Osteoblast (primary cell): Measurements from ENCODE around the gene KATNB1. TPM values are rescaled to one million over a fixed set of nuclear protein-coding genes. Genes with fewer than 3 reads are reported as not detected.
A peak's percentile ranks its signal among the peaks of the same experiment; 100 is the strongest.

Experiments used
- DNase-seq: peaks from one replicate; pipeline ENCODE4 v3.0.0; 2011; ENCODE audit warnings: low spot score, mixed read lengths; ENCODE audit not compliant: insufficient read length; ENCODE audit errors: missing footprints
- H2AFZ ChIP-seq: 2 replicates; pipeline ENCODE4 v1.6.0; 2011; ENCODE audit warnings: mild to moderate bottlenecking, low read length
- H3K27ac ChIP-seq: 2 replicates; pipeline ENCODE4 v1.5.1; 2011; ENCODE audit warnings: mild to moderate bottlenecking, low read depth, low read length, moderate library complexity
- H3K27me3 ChIP-seq: 2 replicates; pipeline ENCODE4 v1.6.0; 2012; ENCODE audit warnings: mild to moderate bottlenecking, control low read depth, inconsistent platforms, low read length, moderate library complexity; ENCODE audit not compliant: insufficient read depth
- H3K36me3 ChIP-seq: 2 replicates; pipeline ENCODE4 v1.5.1; 2011; ENCODE audit warnings: mild to moderate bottlenecking, low read length, control low read depth, moderate library complexity; ENCODE audit not compliant: insufficient read depth
- H3K4me1 ChIP-seq: 2 replicates; pipeline ENCODE4 v1.5.1; 2011; ENCODE audit warnings: mild to moderate bottlenecking, low read length, control low read depth, moderate library complexity; ENCODE audit not compliant: insufficient read depth
- H3K4me2 ChIP-seq: 2 replicates; pipeline ENCODE4 v1.6.0; 2011; ENCODE audit warnings: mild to moderate bottlenecking, low read length; ENCODE audit not compliant: insufficient read depth
- H3K4me3 ChIP-seq: fragments of 200-600 bp; sonication (generic); 3 replicates; pipeline ENCODE4 v1.5.1; 2012; ENCODE audit warnings: mild to moderate bottlenecking, low read length, inconsistent platforms; ENCODE audit not compliant: insufficient read depth
- H3K79me2 ChIP-seq: 2 replicates; pipeline ENCODE4 v1.6.0; 2012; ENCODE audit warnings: mild to moderate bottlenecking, low read length, control low read depth, inconsistent platforms; ENCODE audit not compliant: insufficient read depth
- H3K9me3 ChIP-seq: 2 replicates; pipeline ENCODE4 v1.5.1; 2011; ENCODE audit warnings: low read depth, low read length, control low read depth
- H4K20me1 ChIP-seq: 2 replicates; pipeline ENCODE4 v1.6.0; 2012; ENCODE audit warnings: mild to moderate bottlenecking, low read length, control low read depth; ENCODE audit not compliant: insufficient read depth
- total RNA-seq: library from RNA; depleted of rRNA; stranded (reverse); fragments of >200 nt; gene quantifications from 2 replicates; pipeline ENCODE4 v1.2.3, GENCODE V29; 2012
- TF ChIP-seq, protein P1 (sequence below): IDR thresholded peaks from 2 replicates; pipeline ENCODE4 v1.5.1; 2011; ENCODE audit warnings: mild to moderate bottlenecking, low read depth, low read length, moderate library complexity; ENCODE audit errors: extremely low read depth

KATNB1 gene
- total RNA-seq, 1 donor: 24.6 TPM

DNA sequence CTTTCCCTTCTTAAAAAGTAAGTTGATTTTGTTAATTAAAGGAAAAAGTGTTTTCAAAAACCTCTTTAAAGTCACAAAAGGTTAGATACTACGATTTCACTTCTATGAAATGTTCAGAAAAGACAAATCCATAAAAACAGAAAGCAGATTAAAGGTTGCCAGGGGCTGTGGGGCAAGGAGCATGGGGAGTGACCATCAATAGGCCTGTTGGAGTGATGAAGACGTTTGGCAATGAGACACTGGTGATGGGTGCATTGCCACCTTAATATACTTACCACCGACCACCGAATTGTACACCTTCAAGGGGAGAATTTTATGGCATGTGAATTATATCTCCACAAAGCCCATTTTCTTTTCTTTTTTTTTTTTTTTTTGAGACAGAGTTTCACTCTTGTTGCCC lies 47.5 kb downstream of the KATNB1 start:
- H3K36me3 ChIP-seq: peaks cover 25% of the 10 kb centered on the region
- no peaks in the 10 kb centered on the region for H3K27me3 ChIP-seq
- H3K27ac ChIP-seq: peak overlapping the region; percentile 43
- no peak overlapping the region for H2AFZ ChIP-seq
- H3K9me3 ChIP-seq: no peaks in the 10 kb centered on the region
- H3K79me2 ChIP-seq: peaks cover 12% of the 10 kb centered on the region
- H3K4me1 ChIP-seq: peaks cover 9% of the 10 kb centered on the region
- H3K4me3 ChIP-seq: no peak overlapping the region
- DNase-seq: no peak
- H4K20me1 ChIP-seq: peaks cover 2% of the 10 kb centered on the region
- no peak overlapping the region for H3K4me2 ChIP-seq
- TF ChIP-seq, protein P1, sequence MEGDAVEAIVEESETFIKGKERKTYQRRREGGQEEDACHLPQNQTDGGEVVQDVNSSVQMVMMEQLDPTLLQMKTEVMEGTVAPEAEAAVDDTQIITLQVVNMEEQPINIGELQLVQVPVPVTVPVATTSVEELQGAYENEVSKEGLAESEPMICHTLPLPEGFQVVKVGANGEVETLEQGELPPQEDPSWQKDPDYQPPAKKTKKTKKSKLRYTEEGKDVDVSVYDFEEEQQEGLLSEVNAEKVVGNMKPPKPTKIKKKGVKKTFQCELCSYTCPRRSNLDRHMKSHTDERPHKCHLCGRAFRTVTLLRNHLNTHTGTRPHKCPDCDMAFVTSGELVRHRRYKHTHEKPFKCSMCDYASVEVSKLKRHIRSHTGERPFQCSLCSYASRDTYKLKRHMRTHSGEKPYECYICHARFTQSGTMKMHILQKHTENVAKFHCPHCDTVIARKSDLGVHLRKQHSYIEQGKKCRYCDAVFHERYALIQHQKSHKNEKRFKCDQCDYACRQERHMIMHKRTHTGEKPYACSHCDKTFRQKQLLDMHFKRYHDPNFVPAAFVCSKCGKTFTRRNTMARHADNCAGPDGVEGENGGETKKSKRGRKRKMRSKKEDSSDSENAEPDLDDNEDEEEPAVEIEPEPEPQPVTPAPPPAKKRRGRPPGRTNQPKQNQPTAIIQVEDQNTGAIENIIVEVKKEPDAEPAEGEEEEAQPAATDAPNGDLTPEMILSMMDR: no peak

DNA sequence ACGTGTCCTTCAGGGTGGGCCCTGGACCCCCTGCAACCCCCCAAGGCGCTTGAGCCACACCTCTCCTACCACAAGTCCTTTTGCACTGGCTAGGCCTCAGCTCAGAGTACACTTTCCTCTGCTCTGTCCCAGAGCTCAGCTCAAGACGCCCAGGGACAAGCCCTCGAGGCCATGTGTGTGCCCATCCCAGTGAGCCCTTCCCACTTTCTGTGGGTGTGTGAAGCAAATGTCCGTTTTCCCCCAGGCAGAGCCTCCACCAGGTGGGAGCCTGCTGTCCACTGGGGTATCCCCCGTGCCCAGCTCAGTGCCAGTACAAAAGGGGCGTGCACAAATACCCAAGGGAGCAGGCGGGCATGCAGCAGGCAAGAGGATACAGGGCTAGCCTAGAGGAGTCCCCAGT lies 48.3 kb downstream of the KATNB1 start:
- Histone ChIP-seq H3K27me3 (no peaks in the 10 kb centered on the region), H4K20me1 (peaks cover 2% of the 10 kb centered on the region), H3K79me2 (peaks cover 12% of the 10 kb centered on the region), H3K27ac (no peak overlapping the region), H3K4me3 (no peak overlapping the region), H3K4me1 (peaks cover 9% of the 10 kb centered on the region), H3K36me3 (peaks cover 28% of the 10 kb centered on the region), H3K4me2 (no peak overlapping the region), H3K9me3 (no peaks in the 10 kb centered on the region), H2AFZ (no peak overlapping the region)
- peak; percentile 71 for DNase-seq
- TF ChIP-seq, protein P1: no peak

GRCh38 chr16:57784334-57784733 lies 48.8 kb downstream of the KATNB1 start:
- peaks cover 9% of the 10 kb centered on the region for H3K4me1 ChIP-seq
- H4K20me1 ChIP-seq: peaks cover 2% of the 10 kb centered on the region
- peaks cover 12% of the 10 kb centered on the region for H3K79me2 ChIP-seq
- H3K4me3 ChIP-seq: no peak overlapping the region
- H3K4me2 ChIP-seq: no peak overlapping the region
- peaks cover 25% of the 10 kb centered on the region for H3K36me3 ChIP-seq
- peak; percentile 37 for DNase-seq
- H3K27ac ChIP-seq: no peak overlapping the region
- no peak overlapping the region for H2AFZ ChIP-seq
- no peaks in the 10 kb centered on the region for H3K27me3 ChIP-seq
- no peaks in the 10 kb centered on the region for H3K9me3 ChIP-seq
- TF ChIP-seq, protein P1: no peak

DNA sequence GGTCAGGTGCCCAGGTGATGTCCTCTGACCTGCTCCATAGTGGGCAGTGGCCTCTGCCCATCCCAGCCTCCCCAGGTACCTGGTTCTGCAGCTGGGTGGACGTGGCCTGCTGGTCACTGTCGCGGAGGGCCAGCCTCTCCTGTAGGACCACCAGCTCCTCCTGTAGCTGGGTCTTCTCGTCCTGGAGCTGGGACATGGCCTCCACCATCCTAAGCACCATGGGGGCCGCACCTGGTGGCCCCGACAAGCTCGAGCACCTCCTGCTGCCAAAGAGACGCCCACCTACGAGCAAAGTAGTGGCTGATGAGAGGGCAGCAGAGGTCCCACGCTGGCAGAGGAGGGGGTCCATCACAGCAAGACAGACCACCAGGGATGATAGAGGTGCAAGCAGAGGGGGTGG lies 49.8 kb downstream of the KATNB1 start:
- Histone ChIP-seq H2AFZ (no peak overlapping the region), H3K27me3 (no peaks in the 10 kb centered on the region), H3K9me3 (no peaks in the 10 kb centered on the region), H3K27ac (no peak overlapping the region), H3K4me1 (peaks cover 9% of the 10 kb centered on the region), H3K36me3 (peaks cover 28% of the 10 kb centered on the region), H3K4me3 (no peak overlapping the region), H3K4me2 (no peak overlapping the region), H3K79me2 (peaks cover 9% of the 10 kb centered on the region), H4K20me1 (peaks cover 2% of the 10 kb centered on the region)
- TF ChIP-seq, protein P1: no peak
- no peak for DNase-seq
